Measurements from ENCODE around the gene RXRA. TPM values are rescaled to one million over a fixed set of nuclear protein-coding genes. Genes with fewer than 3 reads are reported as not detected.

Gene RXRA
- total and polyA plus RNA-seq, 2 of the 13 experiments (the other 11 are each of a cell fraction or from before 2014, with no cell fraction given), result 18.9 to 29.2 TPM

DNA sequence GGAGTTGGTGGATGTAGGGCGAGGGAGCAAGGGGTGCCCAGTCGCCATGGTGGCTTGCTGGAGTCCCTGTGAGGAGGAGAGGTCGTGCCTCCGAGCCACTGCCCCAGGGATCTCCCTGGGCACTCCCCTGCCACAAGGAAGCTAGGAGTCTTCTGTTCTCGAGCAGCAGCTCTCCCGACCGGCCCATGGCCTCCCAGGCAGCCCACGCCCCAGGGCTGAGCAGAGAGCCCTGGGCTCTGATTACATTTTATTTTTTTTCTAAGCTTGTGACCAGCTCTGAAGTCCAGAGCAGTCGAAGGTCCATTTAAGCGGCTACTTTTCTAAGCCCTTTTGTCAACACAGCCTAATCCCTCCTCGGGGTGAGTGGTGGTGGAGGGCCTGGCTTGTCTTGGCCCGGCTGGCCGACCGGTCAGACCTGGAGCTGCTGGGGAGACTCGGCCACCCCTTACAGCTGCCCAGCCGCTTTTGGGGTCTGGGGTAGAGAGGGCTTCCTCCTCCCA, 2.1 kb downstream of the RXRA start:
- peaks cover 29% of the 10 kb centered on the region; the same call in 1 of the 2 replicates for H4K20me1 ChIP-seq (ENCODE audit: insufficient read depth, low read length)
- H3K4me2 ChIP-seq (ENCODE audit: low read depth, low read length), result peak overlapping the region; percentile 98
- H3K4me3 ChIP-seq (replicated peaks in 1 of 3; ENCODE audit: insufficient read depth in 1 of 3, low read depth in 2 of 3, low read length in 3 of 3), result peak overlapping the region; percentile 69 to 98 (median 82)
- BruUV-seq (replicated peaks), result TSS peak; percentile 47
- H3K9ac ChIP-seq (ENCODE audit: insufficient read depth, low read depth, low read length), result peak overlapping the region; percentile 95
- ChIA-PET POLR2A (interaction anchor here (0.7 to 3.7 kb wide), 26 partner anchors 9 to 192 kb away, joined by 3 to 28 read pairs (median 6); partner anchors contain the start of genes RNU6ATAC and WDR5), CTCF (ENCODE audit: low intra/inter-chr PET ratio, low total read pairs) (no interaction called here)
- no peaks in the 10 kb centered on the region; a peak in 1 of 5 replicates for H3K27me3 ChIP-seq (ENCODE audit: control insufficient read depth in 1 of 2, insufficient read depth in 2 of 2, low read length in 2 of 2)
- intact Hi-C loops (cut with micrococcal nuclease; ENCODE audit: unreplicated experiment) (loop anchor here (5.0 to 10.0 kb wide), 2 partner anchors 39 to 154 kb away; no protein-coding TSS in a partner anchor), in situ Hi-C loops (cut with HindIII; ENCODE audit: extremely low pct_ligation_motif_present, low pct_unique_long_range_greater_than_20kb) (loop anchor here (10.0 kb wide), 1 partner anchor 164 kb away; the partner anchor contains the start of gene RNU6ATAC)
- FAIRE-seq, result peak; percentile 66
- peaks cover 77% of the 10 kb centered on the region for H3K4me1 ChIP-seq (ENCODE audit: insufficient read depth, low read length)
- H3K27ac ChIP-seq (ENCODE audit: extremely low read length, insufficient read depth, low read length), result peak overlapping the region; percentile 99
- H3K79me2 ChIP-seq (ENCODE audit: insufficient read depth, low read length), result peaks cover 64% of the 10 kb centered on the region
- no peaks in the 10 kb centered on the region for H3K9me3 ChIP-seq (ENCODE audit: low read length)
- 3% methylated on average over 10 of the region's 16 CpGs for WGBS (ENCODE audit: low lambda C conversion rate)
- DNase-seq (ENCODE audit: low spot score), result peak; percentile 89
- no peaks in the 10 kb centered on the region for H3K36me3 ChIP-seq (replicated peaks in 1 of 2; ENCODE audit: control insufficient read depth in 1 of 2, insufficient read depth in 2 of 2, low read length in 2 of 2)
- H2AFZ ChIP-seq (ENCODE audit: low read length), result no peak overlapping the region
- ATAC-seq, result peak; percentile 64
- TF ChIP-seq, protein P1, sequence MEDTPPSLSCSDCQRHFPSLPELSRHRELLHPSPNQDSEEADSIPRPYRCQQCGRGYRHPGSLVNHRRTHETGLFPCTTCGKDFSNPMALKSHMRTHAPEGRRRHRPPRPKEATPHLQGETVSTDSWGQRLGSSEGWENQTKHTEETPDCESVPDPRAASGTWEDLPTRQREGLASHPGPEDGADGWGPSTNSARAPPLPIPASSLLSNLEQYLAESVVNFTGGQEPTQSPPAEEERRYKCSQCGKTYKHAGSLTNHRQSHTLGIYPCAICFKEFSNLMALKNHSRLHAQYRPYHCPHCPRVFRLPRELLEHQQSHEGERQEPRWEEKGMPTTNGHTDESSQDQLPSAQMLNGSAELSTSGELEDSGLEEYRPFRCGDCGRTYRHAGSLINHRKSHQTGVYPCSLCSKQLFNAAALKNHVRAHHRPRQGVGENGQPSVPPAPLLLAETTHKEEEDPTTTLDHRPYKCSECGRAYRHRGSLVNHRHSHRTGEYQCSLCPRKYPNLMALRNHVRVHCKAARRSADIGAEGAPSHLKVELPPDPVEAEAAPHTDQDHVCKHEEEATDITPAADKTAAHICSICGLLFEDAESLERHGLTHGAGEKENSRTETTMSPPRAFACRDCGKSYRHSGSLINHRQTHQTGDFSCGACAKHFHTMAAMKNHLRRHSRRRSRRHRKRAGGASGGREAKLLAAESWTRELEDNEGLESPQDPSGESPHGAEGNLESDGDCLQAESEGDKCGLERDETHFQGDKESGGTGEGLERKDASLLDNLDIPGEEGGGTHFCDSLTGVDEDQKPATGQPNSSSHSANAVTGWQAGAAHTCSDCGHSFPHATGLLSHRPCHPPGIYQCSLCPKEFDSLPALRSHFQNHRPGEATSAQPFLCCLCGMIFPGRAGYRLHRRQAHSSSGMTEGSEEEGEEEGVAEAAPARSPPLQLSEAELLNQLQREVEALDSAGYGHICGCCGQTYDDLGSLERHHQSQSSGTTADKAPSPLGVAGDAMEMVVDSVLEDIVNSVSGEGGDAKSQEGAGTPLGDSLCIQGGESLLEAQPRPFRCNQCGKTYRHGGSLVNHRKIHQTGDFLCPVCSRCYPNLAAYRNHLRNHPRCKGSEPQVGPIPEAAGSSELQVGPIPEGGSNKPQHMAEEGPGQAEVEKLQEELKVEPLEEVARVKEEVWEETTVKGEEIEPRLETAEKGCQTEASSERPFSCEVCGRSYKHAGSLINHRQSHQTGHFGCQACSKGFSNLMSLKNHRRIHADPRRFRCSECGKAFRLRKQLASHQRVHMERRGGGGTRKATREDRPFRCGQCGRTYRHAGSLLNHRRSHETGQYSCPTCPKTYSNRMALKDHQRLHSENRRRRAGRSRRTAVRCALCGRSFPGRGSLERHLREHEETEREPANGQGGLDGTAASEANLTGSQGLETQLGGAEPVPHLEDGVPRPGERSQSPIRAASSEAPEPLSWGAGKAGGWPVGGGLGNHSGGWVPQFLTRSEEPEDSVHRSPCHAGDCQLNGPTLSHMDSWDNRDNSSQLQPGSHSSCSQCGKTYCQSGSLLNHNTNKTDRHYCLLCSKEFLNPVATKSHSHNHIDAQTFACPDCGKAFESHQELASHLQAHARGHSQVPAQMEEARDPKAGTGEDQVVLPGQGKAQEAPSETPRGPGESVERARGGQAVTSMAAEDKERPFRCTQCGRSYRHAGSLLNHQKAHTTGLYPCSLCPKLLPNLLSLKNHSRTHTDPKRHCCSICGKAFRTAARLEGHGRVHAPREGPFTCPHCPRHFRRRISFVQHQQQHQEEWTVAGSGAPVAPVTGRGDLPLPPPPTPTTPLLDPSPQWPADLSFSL (CRISPR knock-in tag; IDR thresholded peaks at IDR 0.05), result no peak
- no peak for TF ChIP-seq ZNF564 (CRISPR knock-in tag; IDR thresholded peaks at IDR 0.05)
- TF ChIP-seq JUND (CRISPR knock-in tag; IDR thresholded peaks at IDR 0.05), result no peak
- TF ChIP-seq, protein P2, sequence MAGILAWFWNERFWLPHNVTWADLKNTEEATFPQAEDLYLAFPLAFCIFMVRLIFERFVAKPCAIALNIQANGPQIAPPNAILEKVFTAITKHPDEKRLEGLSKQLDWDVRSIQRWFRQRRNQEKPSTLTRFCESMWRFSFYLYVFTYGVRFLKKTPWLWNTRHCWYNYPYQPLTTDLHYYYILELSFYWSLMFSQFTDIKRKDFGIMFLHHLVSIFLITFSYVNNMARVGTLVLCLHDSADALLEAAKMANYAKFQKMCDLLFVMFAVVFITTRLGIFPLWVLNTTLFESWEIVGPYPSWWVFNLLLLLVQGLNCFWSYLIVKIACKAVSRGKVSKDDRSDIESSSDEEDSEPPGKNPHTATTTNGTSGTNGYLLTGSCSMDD (CRISPR knock-in tag; IDR thresholded peaks at IDR 0.05), result no peak
- peak; percentile 10 for TF ChIP-seq MED1 (CRISPR knock-in tag; IDR thresholded peaks at IDR 0.05)
- TF ChIP-seq NFIB (CRISPR knock-in tag; IDR thresholded peaks at IDR 0.05; ENCODE audit: borderline replicate concordance), result no peak
- peak; percentile 76; the same call in 1 of the 2 replicates for TF ChIP-seq PHF21A (CRISPR knock-in tag; IDR thresholded peaks at IDR 0.05)
- no peak for TF ChIP-seq KMT2A (CRISPR knock-in tag; IDR thresholded peaks at IDR 0.05)
- no peak for TF ChIP-seq ZFP36 (IDR thresholded peaks at IDR 0.05; ENCODE audit: borderline replicate concordance, low read depth, low read length, partially characterized antibody)
- no peak for TF ChIP-seq SP2 (CRISPR knock-in tag; IDR thresholded peaks at IDR 0.05)
- TF ChIP-seq MIER3 (CRISPR knock-in tag; IDR thresholded peaks at IDR 0.05; ENCODE audit: borderline replicate concordance), result no peak
- TF ChIP-seq ZNF451 (CRISPR knock-in tag; IDR thresholded peaks at IDR 0.05), result no peak; the same call in none of the 2 replicates
- TF ChIP-seq IKZF1 (IDR thresholded peaks at IDR 0.05), result no peak
- TF ChIP-seq ZIK1 (CRISPR knock-in tag; IDR thresholded peaks at IDR 0.05; ENCODE audit: borderline replicate concordance, low read depth), result no peak
- TF ChIP-seq, protein P3, sequence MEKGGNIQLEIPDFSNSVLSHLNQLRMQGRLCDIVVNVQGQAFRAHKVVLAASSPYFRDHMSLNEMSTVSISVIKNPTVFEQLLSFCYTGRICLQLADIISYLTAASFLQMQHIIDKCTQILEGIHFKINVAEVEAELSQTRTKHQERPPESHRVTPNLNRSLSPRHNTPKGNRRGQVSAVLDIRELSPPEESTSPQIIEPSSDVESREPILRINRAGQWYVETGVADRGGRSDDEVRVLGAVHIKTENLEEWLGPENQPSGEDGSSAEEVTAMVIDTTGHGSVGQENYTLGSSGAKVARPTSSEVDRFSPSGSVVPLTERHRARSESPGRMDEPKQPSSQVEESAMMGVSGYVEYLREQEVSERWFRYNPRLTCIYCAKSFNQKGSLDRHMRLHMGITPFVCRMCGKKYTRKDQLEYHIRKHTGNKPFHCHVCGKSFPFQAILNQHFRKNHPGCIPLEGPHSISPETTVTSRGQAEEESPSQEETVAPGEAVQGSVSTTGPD (CRISPR knock-in tag; IDR thresholded peaks at IDR 0.05), result peak; percentile 71
- peak; percentile 69; the same call in 1 of the 2 replicates for TF ChIP-seq KAT7 (CRISPR knock-in tag; IDR thresholded peaks at IDR 0.05; ENCODE audit: borderline replicate concordance)
